H1 (cell line): ENCODE results near the gene XKR7. TPM values are rescaled to one million over a fixed set of nuclear protein-coding genes. Genes with fewer than 3 reads are reported as not detected.

ENCODE experiments used
- CTCF ChIA-PET: fragments of 300-600 bp; sonication (Branson Sonifier 250); formaldehyde crosslinking; loops from one replicate; lab custom pipeline; 2021; ENCODE audit not compliant: partially characterized antibody; lab: Charles Lee
- POLR2A ChIA-PET: fragments of 300-600 bp; sonication (Branson Sonifier 250); formaldehyde crosslinking; loops from one replicate; lab custom pipeline; 2021; ENCODE audit warnings: inconsistent platforms; ENCODE audit not compliant: partially characterized antibody; lab: Charles Lee
- DNase-seq, 2 experiments: peaks; one replicate each; pipeline versions ENCODE4 v3.0.0 to v3.0.0-alpha.2; 2010 to 2022; ENCODE audit warnings: low spot score in 2 of 2, low read depth in 1 of 2, mixed read lengths in 1 of 2
- FAIRE-seq: peaks from 2 replicates; lab custom pipeline; 2011; peaks lifted over from hg19 to GRCh38; lab: Jason Lieb, UNC
- H2AFZ ChIP-seq: 2 replicates; pipeline ENCODE4 v1.8.1; 2012; ENCODE audit warnings: low read length, inconsistent platforms
- H2AK5ac ChIP-seq: 2 replicates; pipeline ENCODE4 v1.6.1; 2013; ENCODE audit warnings: low read depth, low read length
- H2BK120ac ChIP-seq: replicated peaks from 2 replicates; pipeline ENCODE3; 2013; ENCODE audit warnings: low read depth, low read length, inconsistent platforms
- H2BK12ac ChIP-seq: 2 replicates; pipeline ENCODE4 v1.6.1; 2013; ENCODE audit warnings: low read depth, low read length
- H2BK15ac ChIP-seq: 2 replicates; pipeline ENCODE4 v1.6.1; 2013; ENCODE audit warnings: low read length
- H2BK20ac ChIP-seq: 2 replicates; pipeline ENCODE4 v1.6.1; 2013; ENCODE audit warnings: low read length
- H2BK5ac ChIP-seq: 2 replicates; pipeline ENCODE4 v1.6.1; 2013; ENCODE audit warnings: low read depth, low read length
- H3K14ac ChIP-seq: 2 replicates; pipeline ENCODE4 v1.6.1; 2013; ENCODE audit warnings: inconsistent platforms; ENCODE audit not compliant: insufficient read length
- H3K18ac ChIP-seq: 2 replicates; pipeline ENCODE4 v1.6.1; 2013; ENCODE audit warnings: low read length; ENCODE audit errors: extremely low read depth
- H3K23ac ChIP-seq: 2 replicates; pipeline ENCODE4 v1.6.1; 2013; ENCODE audit warnings: inconsistent platforms; ENCODE audit not compliant: insufficient read length
- H3K23me2 ChIP-seq: 2 replicates; pipeline ENCODE4 v1.6.1; 2013; ENCODE audit warnings: low read depth, low read length
- H3K27ac ChIP-seq: 2 replicates; pipeline ENCODE4 v1.6.1; 2011; ENCODE audit warnings: low read depth, low read length, inconsistent platforms
- H3K27me3 ChIP-seq, 4 experiments: replicated peaks in 1 of 4; 1 replicate in 1 of 4; 2 replicates in 3 of 4; pipeline versions ENCODE4 v1.6.1 to v1.8.1; 2011 to 2013; ENCODE audit warnings: low read length in 3 of 4, mild to moderate bottlenecking in 3 of 4, inconsistent platforms in 2 of 4, mixed read lengths in 2 of 4, moderate library complexity in 1 of 4; ENCODE audit not compliant: control insufficient read depth in 3 of 4, insufficient read depth in 3 of 4; ENCODE audit errors: extremely low read depth in 1 of 4
- H3K36me3 ChIP-seq, 4 experiments: 2 replicates each; pipeline versions ENCODE4 v1.6.1 to v1.8.1; 2011 to 2013; ENCODE audit warnings: mild to moderate bottlenecking in 4 of 4, low read length in 3 of 4, moderate library complexity in 2 of 4, control low read depth in 1 of 4, inconsistent platforms in 1 of 4; ENCODE audit not compliant: insufficient read depth in 4 of 4, control insufficient read depth in 2 of 4
- H3K4ac ChIP-seq: replicated peaks from 2 replicates; pipeline ENCODE3; 2013; ENCODE audit warnings: low read length, low read depth, mixed read lengths, inconsistent platforms; ENCODE audit not compliant: insufficient read length
- H3K4me1 ChIP-seq, 4 experiments: replicated peaks in 1 of 4; 1 replicate in 1 of 4; 2 replicates in 3 of 4; pipeline versions ENCODE4 v1.6.1 to v1.8.1; 2011 to 2013; ENCODE audit warnings: low read length in 3 of 4, inconsistent platforms in 2 of 4, mixed read lengths in 1 of 4; ENCODE audit not compliant: insufficient read depth in 4 of 4, control insufficient read depth in 3 of 4
- H3K4me2 ChIP-seq, 2 experiments: 2 replicates each; pipeline versions ENCODE4 v1.6.1 to v1.8.1; 2011 to 2013; ENCODE audit warnings: low read depth in 2 of 2, low read length in 2 of 2, control low read depth in 1 of 2, inconsistent platforms in 1 of 2, mild to moderate bottlenecking in 1 of 2; ENCODE audit not compliant: insufficient read depth in 1 of 2
- H3K4me3 ChIP-seq, 4 experiments: fragments of 200-600, 300-600 bp in 1 of 4; sonication (generic), shearing (Covaris generic), sonication (Bioruptor Twin) in 1 of 4; 2 replicates each; pipeline versions ENCODE4 v1.5.1 to v1.8.1; 2011 to 2016; ENCODE audit warnings: low read length in 4 of 4, low read depth in 3 of 4, control low read depth in 2 of 4, inconsistent platforms in 2 of 4, mild to moderate bottlenecking in 2 of 4, mixed read lengths in 1 of 4, moderate library complexity in 1 of 4; ENCODE audit not compliant: insufficient read depth in 2 of 4; ENCODE audit errors: extremely low read depth in 1 of 4
- H3K56ac ChIP-seq: replicated peaks from 2 replicates; pipeline ENCODE3; 2013; ENCODE audit warnings: low read depth, mild to moderate bottlenecking, mixed read lengths, low read length, inconsistent platforms; ENCODE audit not compliant: insufficient read length
- H3K79me1 ChIP-seq: 2 replicates; pipeline ENCODE4 v1.6.1; 2013; ENCODE audit warnings: low read depth, low read length, control low read depth
- H3K79me2 ChIP-seq, 2 experiments: 2 replicates each; pipeline versions ENCODE4 v1.6.1 to v1.8.1; 2012 to 2013; ENCODE audit warnings: low read length in 2 of 2, mild to moderate bottlenecking in 2 of 2, inconsistent platforms in 1 of 2; ENCODE audit not compliant: insufficient read depth in 2 of 2, control insufficient read depth in 1 of 2
- H3K9ac ChIP-seq, 4 experiments: replicated peaks in 1 of 4; 1 replicate in 1 of 4; 2 replicates in 3 of 4; pipeline versions ENCODE4 v1.6.1 to v1.8.1; 2011 to 2013; ENCODE audit warnings: low read depth in 3 of 4, low read length in 3 of 4, control low read depth in 2 of 4, mild to moderate bottlenecking in 2 of 4, moderate library complexity in 2 of 4, inconsistent platforms in 1 of 4; ENCODE audit errors: extremely low read depth in 1 of 4
- H3K9me3 ChIP-seq, 2 experiments: 2 replicates each; pipeline versions ENCODE4 v1.6.1 to v1.8.1; 2012 to 2013; ENCODE audit warnings: mild to moderate bottlenecking in 2 of 2, moderate library complexity in 2 of 2, control low read depth in 1 of 2, inconsistent platforms in 1 of 2, low read depth in 1 of 2, low read length in 1 of 2, mixed read lengths in 1 of 2; ENCODE audit not compliant: insufficient read depth in 2 of 2
- H4K20me1 ChIP-seq, 2 experiments: replicated peaks in 1 of 2; 2 replicates each; pipeline versions ENCODE3 to v1.8.1; 2011 to 2013; ENCODE audit warnings: inconsistent platforms in 2 of 2, low read length in 2 of 2, mild to moderate bottlenecking in 1 of 2; ENCODE audit not compliant: insufficient read depth in 2 of 2, control insufficient read depth in 1 of 2
- H4K5ac ChIP-seq: 2 replicates; pipeline ENCODE4 v1.6.1; 2013; ENCODE audit warnings: low read length, low read depth, mixed read lengths, inconsistent platforms; ENCODE audit not compliant: insufficient read length
- H4K8ac ChIP-seq: 2 replicates; pipeline ENCODE4 v1.8.0; 2013; ENCODE audit warnings: mild to moderate bottlenecking, moderate library complexity, low read length, inconsistent platforms; ENCODE audit not compliant: insufficient read depth; ENCODE audit errors: extremely low read depth
- H4K91ac ChIP-seq: replicated peaks from 2 replicates; pipeline ENCODE3; 2013; ENCODE audit warnings: low read length, mixed read lengths, inconsistent platforms; ENCODE audit not compliant: insufficient read length
- HDAC2 ChIP-seq, 2 experiments: fragments of 300-600 bp in 1 of 2; sonication (generic) in 1 of 2; IDR thresholded peaks; 2 replicates each; pipeline ENCODE4 v1.6.1; 2011 to 2012; ENCODE audit warnings: low read depth in 2 of 2, low read length in 2 of 2, mild to moderate bottlenecking in 2 of 2, moderate library complexity in 2 of 2, borderline replicate concordance in 1 of 2, inconsistent platforms in 1 of 2
- KDM4A ChIP-seq: IDR thresholded peaks from one replicate; pipeline ENCODE4 v1.7.1; 2012; ENCODE audit warnings: low read depth, mild to moderate bottlenecking, moderate library complexity, low read length, inconsistent platforms; ENCODE audit not compliant: severe bottlenecking
- PHF8 ChIP-seq: fragments of 200-600 bp; sonication (generic); conservative IDR thresholded peaks from 2 replicates; pipeline ENCODE4 v1.7.1; 2012; ENCODE audit warnings: low read depth, mild to moderate bottlenecking, inconsistent platforms, low read length, moderate library complexity
- RNF2 ChIP-seq: fragments of 200-900, 300-1000 bp; sonication (generic); IDR thresholded peaks from 2 replicates; pipeline ENCODE4 v1.7.1; 2016; ENCODE audit warnings: borderline replicate concordance, low read depth, mild to moderate bottlenecking, antibody characterized with exemption, low read length; ENCODE audit not compliant: poor library complexity, severe bottlenecking; ENCODE audit errors: missing control alignments
- WGBS, 2 experiments: shearing (Covaris generic) in 1 of 2; methylation state at CpG; one replicate each; pipeline versions ENCODE4 v1.1.6 to v1.1.7; 2013 to 2015; ENCODE audit warnings: low lambda C conversion rate in 2 of 2, mixed read lengths in 2 of 2, inconsistent platforms in 1 of 2, low coverage in 1 of 2, missing lambda C conversion rate in 1 of 2; ENCODE audit not compliant: insufficient replicate concordance in 2 of 2, insufficient coverage in 1 of 2, insufficient read length in 1 of 2; ENCODE audit errors: extremely low coverage in 1 of 2, missing lambda C conversion rate in 1 of 2; 5-methylcytosine and 5-hydroxymethylcytosine counted together
- polyA plus RNA-seq, 7 experiments: library from polyadenylated mRNA; depleted of rRNA in 3 of 7; stranded (reverse) in 5 of 7; unstranded in 2 of 7; fragments of >200 nt in 5 of 7; fragments of 200-250 nt in 2 of 7; gene quantifications; 1 replicate in 5 of 7; 2 replicates in 1 of 7; 4 replicates in 1 of 7; pipeline versions ENCODE4 v1.2.1 to v1.2.3, GENCODE V29; 2011 to 2013; ENCODE audit warnings: missing spikeins in 2 of 7, mixed read lengths in 2 of 7
- total RNA-seq: library from RNA; stranded (reverse); fragmentation: NEBNext Ultra II Directional; extraction: Animal tissue kit (Norgen Biotek cat#: 25700); gene quantifications from 2 replicates; pipeline ENCODE4 v1.2.1, GENCODE V29; 2021

Gene XKR7
- total and polyA plus RNA-seq, 2 of the 8 experiments (the other 6 are each of a cell fraction or from before 2014, with no cell fraction given): 1.8 to 2.4 TPM

DNA sequence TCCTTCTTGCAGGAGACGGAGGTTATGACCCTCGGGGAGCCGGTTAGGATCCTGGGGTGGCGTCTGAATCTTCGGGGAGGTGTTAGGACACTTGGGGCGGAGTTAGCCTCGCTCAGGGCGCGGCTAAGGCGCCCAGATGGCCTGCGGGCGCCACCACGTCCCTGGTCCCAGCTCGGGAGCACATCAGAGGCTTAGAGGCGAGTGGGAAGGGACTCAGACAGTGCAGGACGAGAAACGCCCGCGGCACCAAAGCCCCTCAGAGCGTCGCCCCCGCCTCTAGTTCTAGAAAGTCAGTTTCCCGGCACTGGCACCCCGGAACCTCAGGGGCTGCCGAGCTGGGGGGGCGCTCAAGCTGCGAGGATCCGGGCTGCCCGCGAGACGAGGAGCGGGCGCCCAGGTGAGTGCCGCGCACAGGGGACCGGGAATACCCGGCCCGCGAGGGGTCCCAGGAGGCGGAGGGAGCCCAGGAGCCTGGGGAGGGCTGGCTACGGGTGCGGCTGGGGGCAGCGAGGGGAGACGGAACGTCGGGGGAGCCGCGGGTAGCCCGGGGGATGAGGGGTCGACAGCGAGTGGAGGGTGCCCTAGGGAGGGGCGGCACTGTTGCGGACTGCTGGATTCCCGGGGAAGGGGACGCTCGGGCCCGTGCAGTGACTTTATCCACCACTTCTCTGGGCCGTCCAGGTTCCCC is 84.3 kb downstream of the XKR7 start, which contains the start of gene HCK:
Gene HCK, plus strand, starts transcription at position 153 of the 688 bp plus-strand sequence.
- no peak within 1 kb of the TSS for H3K4ac ChIP-seq
- H3K9ac ChIP-seq: peak within 1 kb of the TSS in 3 of 4 experiments; percentile 14 to 61 (median 17); a peak in 3 of 7 replicates
- H3K79me2 ChIP-seq: no peaks in the 10 kb centered on the region
- no peak within 1 kb of the TSS for H3K56ac ChIP-seq
- no peak within 1 kb of the TSS for H3K23ac ChIP-seq
- H2BK5ac ChIP-seq: no peak within 1 kb of the TSS
- H2BK20ac ChIP-seq: no peak within 1 kb of the TSS
- ChIA-PET CTCF (interaction anchor here (1.0 to 2.2 kb wide), 3 partner anchors 17 to 205 kb away, joined by 3 to 5 read pairs (median 3); no protein-coding TSS in a partner anchor), POLR2A (interaction anchor here (0.6 to 1.3 kb wide), 3 partner anchors 12 to 38 kb away, joined by 3 to 4 read pairs (median 3); no protein-coding TSS in a partner anchor)
- no peaks in the 10 kb centered on the region for H3K36me3 ChIP-seq
- no peak for FAIRE-seq
- peaks cover 3 to 45% (median 33%) of the 10 kb centered on the region in 4 experiments for H3K27me3 ChIP-seq
- H2AK5ac ChIP-seq: no peak within 1 kb of the TSS
- no peak within 1 kb of the TSS for H2BK12ac ChIP-seq
- 0 out of 2 replicates have a peak within 1 kb of the TSS, but pooled peaks have one; percentile 53 for H4K8ac ChIP-seq
- H4K5ac ChIP-seq: no peak within 1 kb of the TSS
- TF ChIP-seq PHF8 (no peak), HDAC2 (IDR thresholded peaks at IDR 0.05; ENCODE audit: borderline replicate concordance in 1 of 2, low read depth in 2 of 2, low read length in 2 of 2) (0 out of 4 replicates have a peak, but pooled peaks of 1 of the 2 experiments have one; percentile 7), KDM4A (peak; percentile 87), RNF2 (peak; percentile 16)
- no peaks in the 10 kb centered on the region for H3K9me3 ChIP-seq
- H3K27ac ChIP-seq: no peak within 1 kb of the TSS
- peaks cover 8% of the 10 kb centered on the region; the same call in 1 of the 2 replicates for H3K23me2 ChIP-seq
- H4K20me1 ChIP-seq: no peaks in the 10 kb centered on the region
- no peaks in the 10 kb centered on the region for H3K79me1 ChIP-seq
- peaks cover 2 to 10% (median 6%) of the 10 kb centered on the region in 4 experiments; a peak in 5 of 7 replicates for H3K4me1 ChIP-seq
- H2AFZ ChIP-seq: no peak within 1 kb of the TSS; the same call in 1 of the 2 replicates
- H3K4me2 ChIP-seq: peak within 1 kb of the TSS; percentile 62 to 79
- H4K91ac ChIP-seq: no peak within 1 kb of the TSS
- H2BK15ac ChIP-seq: peak within 1 kb of the TSS; percentile 48; the same call in 1 of the 2 replicates
- peak within 1 kb of the TSS; percentile 71 for H3K18ac ChIP-seq
- peak within 1 kb of the TSS; percentile 35 to 75 (median 66) for H3K4me3 ChIP-seq
- H2BK120ac ChIP-seq: no peak within 1 kb of the TSS
- peak in 1 of 2 experiments; percentile 58 for DNase-seq
- WGBS, 2 experiments: 2% methylated on average over 49 of the region's 58 CpGs; no CpG with 5 or more reads in 1 of the 2 experiments
- no peak within 1 kb of the TSS for H3K14ac ChIP-seq
